ENCODE results near the gene HTR3D.
"Not testable (repeated sequence)": the region's sequence is repeated elsewhere in the genome, so short reads cannot be mapped to it uniquely, and the experiment has no call there.

HTR3D gene

DNA sequence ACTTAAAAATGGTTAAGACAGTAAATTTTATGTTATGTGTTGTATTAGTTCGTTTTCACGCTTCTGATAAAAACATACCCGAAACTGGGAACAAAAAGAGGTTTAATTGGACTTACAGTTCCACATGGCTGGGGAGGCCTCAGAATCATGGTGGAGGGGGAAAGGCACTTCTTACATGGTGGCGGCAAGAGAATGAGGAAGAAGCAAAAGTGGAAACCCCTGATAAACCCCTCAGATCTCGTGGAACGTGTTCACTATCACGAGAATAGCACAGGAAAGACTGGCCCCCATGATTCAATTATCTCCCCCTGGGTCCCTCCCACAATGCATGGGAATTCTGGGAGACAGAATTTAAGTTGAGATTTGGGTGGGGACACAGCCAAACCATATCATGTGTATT is 39.6 kb downstream of the HTR3D start:
- not testable (repeated sequence) for H3K27me3 Mint-ChIP-seq; H3K9me3 Mint-ChIP-seq; ATAC-seq; H3K4me1 Mint-ChIP-seq; H3K27ac Mint-ChIP-seq; H3K36me3 Mint-ChIP-seq (ENCODE audit: low read depth); DNase-seq; H3K4me3 Mint-ChIP-seq

DNA sequence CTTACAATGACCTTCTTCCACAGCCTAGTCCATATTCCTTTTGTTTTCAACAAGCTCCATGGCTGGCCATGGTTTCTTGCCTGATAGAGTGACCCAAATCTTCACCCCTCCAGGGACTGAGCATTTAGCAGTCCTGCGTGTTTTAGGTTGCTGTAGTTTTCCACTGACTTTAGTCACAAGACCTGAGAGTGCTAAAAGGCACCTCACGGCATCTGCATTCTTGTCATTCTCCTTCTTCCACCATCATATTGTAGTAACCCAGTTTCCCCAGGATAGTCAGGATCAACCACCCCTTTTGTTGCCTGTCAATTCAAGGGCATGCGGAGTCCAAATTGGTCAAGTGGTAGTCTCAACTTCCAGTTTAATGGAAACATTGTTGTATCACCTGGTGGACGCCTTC is 42.1 kb downstream of the HTR3D start:
- ATAC-seq (no peak), DNase-seq (no peak)
- Mint-ChIP-seq H3K9me3 (peaks cover 6% of the 10 kb centered on the region), H3K27me3 (peaks cover 11% of the 10 kb centered on the region), H3K4me3 (no peak overlapping the region), H3K36me3 (ENCODE audit: low read depth) (no peaks in the 10 kb centered on the region), H3K4me1 (no peaks in the 10 kb centered on the region), H3K27ac (no peak overlapping the region)

DNA sequence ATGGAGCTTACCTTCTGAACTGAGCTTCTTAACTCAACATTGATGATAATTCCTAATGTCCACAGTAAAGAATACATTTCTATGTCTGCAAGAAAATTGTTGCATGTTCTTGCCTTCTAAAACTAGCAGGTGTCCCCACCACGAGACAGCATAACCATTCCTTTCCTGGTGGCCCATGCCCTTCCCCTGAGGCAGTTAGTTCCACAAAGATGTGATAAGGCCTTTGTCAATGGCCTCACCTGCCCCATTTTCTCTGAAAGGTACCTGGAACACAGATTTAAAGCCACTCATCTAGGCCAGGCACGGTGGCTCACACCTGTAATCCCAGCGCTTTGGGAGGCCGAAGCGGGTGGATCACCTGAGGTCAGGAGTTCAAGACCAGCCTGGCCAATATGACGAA is 44.4 kb downstream of the HTR3D start:
- ATAC-seq: no peak
- H3K27ac Mint-ChIP-seq: no peak overlapping the region
- no peak overlapping the region for H3K4me3 Mint-ChIP-seq
- peaks cover 8% of the 10 kb centered on the region for H3K27me3 Mint-ChIP-seq
- no peaks in the 10 kb centered on the region for H3K4me1 Mint-ChIP-seq
- no peaks in the 10 kb centered on the region for H3K36me3 Mint-ChIP-seq (ENCODE audit: low read depth)
- DNase-seq: no peak
- H3K9me3 Mint-ChIP-seq: peaks cover 3% of the 10 kb centered on the region

DNA sequence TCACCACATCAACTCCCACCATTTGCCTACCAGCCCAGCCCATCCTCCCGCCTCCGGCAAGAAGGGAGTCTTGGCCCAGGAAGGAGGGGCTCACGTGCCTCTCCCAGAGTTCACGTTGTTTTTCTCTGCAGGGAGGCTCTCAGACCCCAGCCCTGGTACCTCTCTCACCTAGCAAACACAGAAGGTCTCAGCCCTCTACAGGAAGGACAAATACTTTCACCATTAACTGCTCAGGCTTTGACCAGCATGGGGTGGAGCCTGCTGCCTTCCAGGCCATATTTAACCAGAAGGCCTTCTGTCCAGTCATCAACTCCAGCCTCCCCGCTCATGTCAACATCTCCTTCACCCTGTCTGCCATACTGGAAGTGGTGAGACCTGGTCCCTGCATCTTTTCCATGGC is 46.3 kb downstream of the HTR3D start:
- Mint-ChIP-seq H3K36me3 (ENCODE audit: low read depth) (no peaks in the 10 kb centered on the region), H3K4me3 (no peak overlapping the region), H3K27me3 (peaks cover 2% of the 10 kb centered on the region), H3K9me3 (no peaks in the 10 kb centered on the region), H3K4me1 (no peaks in the 10 kb centered on the region), H3K27ac (no peak overlapping the region)
- no peak for DNase-seq
- no peak for ATAC-seq

DNA sequence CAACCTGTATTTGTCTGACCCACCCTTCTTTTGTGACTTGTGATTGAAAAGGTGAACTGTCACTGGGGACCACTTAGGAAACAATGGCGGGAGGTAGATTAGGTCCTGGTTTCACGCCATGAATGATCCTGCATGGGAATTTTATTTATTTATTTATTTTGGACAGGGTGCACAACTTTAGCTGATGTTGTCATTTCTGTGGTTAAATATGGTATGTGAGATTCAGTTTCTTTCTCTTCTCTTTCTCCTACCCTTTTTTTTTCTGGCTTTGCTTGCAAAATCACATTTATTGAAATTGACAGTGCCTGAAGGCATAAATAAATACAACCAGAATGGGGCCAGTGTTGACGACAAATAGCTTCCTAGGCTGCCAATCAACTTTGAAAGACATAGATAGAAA is 47.3 kb downstream of the HTR3D start:
- Mint-ChIP-seq H3K27me3 (peaks cover 2% of the 10 kb centered on the region), H3K4me1 (no peaks in the 10 kb centered on the region), H3K4me3 (no peak overlapping the region), H3K36me3 (ENCODE audit: low read depth) (no peaks in the 10 kb centered on the region), H3K27ac (no peak overlapping the region), H3K9me3 (no peaks in the 10 kb centered on the region)
- DNase-seq: no peak
- no peak for ATAC-seq

DNA sequence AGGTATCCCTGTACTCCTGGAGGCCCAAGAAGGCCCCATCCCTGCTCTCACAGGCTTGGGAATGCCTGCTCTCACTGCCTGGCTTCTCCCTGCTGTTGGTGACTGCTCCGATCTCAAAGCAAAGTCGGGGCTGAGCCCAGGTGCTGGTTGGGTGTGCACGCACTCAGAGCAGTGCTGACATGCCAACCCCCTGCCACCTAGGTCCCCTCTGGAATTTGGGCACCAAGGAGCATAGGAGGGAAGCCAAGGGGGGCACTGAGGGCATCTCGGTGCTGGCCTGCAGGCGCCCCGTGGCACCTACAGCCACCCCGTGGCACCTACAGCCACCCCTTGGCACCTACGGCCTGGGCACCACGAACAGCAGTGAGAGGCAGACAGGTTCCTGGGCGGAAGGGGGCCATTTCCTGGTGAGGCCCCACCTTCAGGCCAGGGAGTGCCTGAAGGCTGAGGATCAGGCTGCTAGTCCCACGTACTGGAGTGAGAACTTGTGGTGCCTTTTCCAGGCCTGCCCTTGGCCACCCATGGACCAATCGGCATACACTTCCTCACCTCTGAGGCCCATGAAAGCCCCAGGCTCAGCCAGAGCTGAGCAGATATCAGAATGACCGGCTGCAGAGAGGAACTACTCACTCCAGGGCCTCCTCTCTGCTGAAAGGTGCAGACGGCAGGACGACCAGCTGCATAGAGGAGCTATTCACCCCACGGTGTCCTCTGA is 49.7 kb downstream of the HTR3D start:
- Mint-ChIP-seq H3K36me3 (ENCODE audit: low read depth) (no peaks in the 10 kb centered on the region), H3K4me3 (no peak overlapping the region), H3K27ac (no peak overlapping the region), H3K9me3 (peaks cover 3% of the 10 kb centered on the region), H3K27me3 (peaks cover 2% of the 10 kb centered on the region), H3K4me1 (peaks cover 4% of the 10 kb centered on the region)
- DNase-seq (no peak), ATAC-seq (no peak)

DNA sequence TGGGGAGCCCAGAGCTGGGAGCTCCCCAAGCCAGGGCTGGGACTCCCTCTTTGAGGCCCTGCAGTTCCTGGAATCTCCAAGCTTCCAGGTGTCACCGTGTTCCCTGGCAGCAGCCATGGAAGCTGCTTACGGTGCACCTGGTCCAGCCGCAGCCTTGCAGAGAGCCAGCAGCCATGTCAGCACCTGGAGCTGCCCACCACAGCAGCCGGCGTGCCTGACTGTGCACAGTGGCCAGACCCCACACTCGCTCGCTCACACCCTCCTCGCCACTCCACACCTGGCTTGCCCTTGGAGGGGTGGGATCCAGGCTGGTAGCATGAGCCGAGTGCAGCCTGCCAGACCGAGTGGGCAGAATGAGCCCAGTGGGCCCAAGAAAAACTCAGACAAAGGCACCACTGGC is 50.5 kb downstream of the HTR3D start:
- peaks cover 2% of the 10 kb centered on the region for H3K27me3 Mint-ChIP-seq
- H3K36me3 Mint-ChIP-seq (ENCODE audit: low read depth): no peaks in the 10 kb centered on the region
- H3K4me3 Mint-ChIP-seq: no peak overlapping the region
- peaks cover 3% of the 10 kb centered on the region for H3K9me3 Mint-ChIP-seq
- H3K27ac Mint-ChIP-seq: no peak overlapping the region
- H3K4me1 Mint-ChIP-seq: peaks cover 4% of the 10 kb centered on the region
- DNase-seq (no peak), ATAC-seq (no peak)

DNA sequence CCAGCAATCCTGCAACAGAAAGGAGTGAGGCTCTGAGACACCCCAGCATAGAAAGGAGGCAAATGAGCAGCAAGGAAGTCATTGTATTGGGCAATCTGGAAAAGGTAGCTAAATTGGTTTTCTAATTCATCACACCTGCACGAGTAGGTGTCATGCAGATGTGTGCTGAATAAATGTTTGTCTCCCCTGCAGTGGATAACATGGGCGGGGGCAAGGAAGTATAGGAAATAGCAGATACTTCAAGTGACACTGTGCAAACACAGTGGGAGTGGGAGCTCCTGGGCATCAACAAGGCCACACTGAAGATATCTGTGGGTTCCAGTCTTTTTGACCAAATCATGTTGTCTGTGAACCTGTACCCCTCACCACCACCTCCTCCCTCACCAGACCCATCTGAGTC is 50.9 kb downstream of the HTR3D start:
- ATAC-seq: no peak
- Mint-ChIP-seq H3K9me3 (peaks cover 3% of the 10 kb centered on the region), H3K27ac (no peak overlapping the region), H3K36me3 (ENCODE audit: low read depth) (no peaks in the 10 kb centered on the region), H3K27me3 (peaks cover 2% of the 10 kb centered on the region), H3K4me3 (no peak overlapping the region), H3K4me1 (peaks cover 4% of the 10 kb centered on the region)
- no peak for DNase-seq

DNA sequence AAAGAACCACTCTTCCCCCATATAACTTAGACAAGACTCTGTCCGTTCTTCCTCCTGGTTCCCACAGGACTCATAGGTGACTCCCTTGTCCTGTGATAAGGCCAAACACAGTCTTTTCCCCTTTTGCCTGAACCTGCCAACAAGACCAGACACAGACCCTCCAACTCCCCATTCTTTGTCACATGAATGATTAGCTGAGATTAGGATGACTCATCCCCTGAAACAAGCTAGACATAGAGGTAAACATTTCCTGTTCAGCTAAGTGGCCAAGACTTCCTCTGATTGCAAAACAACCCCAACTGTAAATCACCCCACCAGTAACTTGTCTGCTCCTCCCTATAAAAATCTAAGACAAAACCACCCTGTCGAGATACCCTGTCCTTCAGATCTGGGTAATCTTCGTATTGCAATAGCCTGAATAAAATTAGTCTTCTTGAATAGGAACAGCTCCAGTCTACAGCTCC is 53.9 kb downstream of the HTR3D start:
- ATAC-seq: no peak
- DNase-seq: no peak
- H3K4me3 Mint-ChIP-seq: no peak overlapping the region
- peaks cover 3% of the 10 kb centered on the region for H3K9me3 Mint-ChIP-seq
- H3K27ac Mint-ChIP-seq: no peak overlapping the region
- H3K4me1 Mint-ChIP-seq: peaks cover 4% of the 10 kb centered on the region
- H3K36me3 Mint-ChIP-seq (ENCODE audit: low read depth): no peaks in the 10 kb centered on the region
- H3K27me3 Mint-ChIP-seq: no peaks in the 10 kb centered on the region

All from activated naive CD8-positive, alpha-beta T cell treated with anti-CD3 and anti-CD28 coated beads, Interleukin-2, amount 50 U/mL, for 24 hours (primary cell).